ENCODE measurements around the gene CIROP.
A peak's percentile ranks its signal among the peaks of the same experiment; 100 is the strongest.

Gene CIROP

GRCh38 chr14:23124337-23124954 is 19.7 kb upstream of the CIROP start:
- TF ChIP-seq ZFX (IDR thresholded peaks at IDR 0.05), result no peak
- no peak for TF ChIP-seq CTCF (conservative IDR thresholded peaks at IDR 0.05)
- H3K27ac ChIP-seq, result no peak overlapping the region

GRCh38 chr14:23123419-23123818 is 18.6 kb upstream of the CIROP start:
- TF ChIP-seq ZFX (IDR thresholded peaks at IDR 0.05) (no peak), CTCF (conservative IDR thresholded peaks at IDR 0.05) (no peak)
- H3K27ac ChIP-seq, result 0 out of 2 replicates have a peak overlapping the region, but pooled peaks have one; percentile 4

GRCh38 chr14:23122086-23122485 is 17.3 kb upstream of the CIROP start:
- H3K27ac ChIP-seq, result no peak overlapping the region

GRCh38 chr14:23121361-23121771 is 16.6 kb upstream of the CIROP start:
- no peak overlapping the region for H3K27ac ChIP-seq

More at GRCh38 chr14:23122086-23122485, 17.3 kb upstream of the CIROP start:
- no peak for TF ChIP-seq ZFX (IDR thresholded peaks at IDR 0.05)
- TF ChIP-seq CTCF (conservative IDR thresholded peaks at IDR 0.05), result no peak

GRCh38 chr14:23120541-23121251 is 15.9 kb upstream of the CIROP start:
- TF ChIP-seq ZFX (IDR thresholded peaks at IDR 0.05) (no peak), CTCF (conservative IDR thresholded peaks at IDR 0.05) (peak; percentile 99)

More at GRCh38 chr14:23121361-23121771, 16.6 kb upstream of the CIROP start:
- no peak for TF ChIP-seq CTCF (conservative IDR thresholded peaks at IDR 0.05)
- TF ChIP-seq ZFX (IDR thresholded peaks at IDR 0.05), result no peak

GRCh38 chr14:23119363-23120327 is 14.9 kb upstream of the CIROP start:
- no peak for TF ChIP-seq ZFX (IDR thresholded peaks at IDR 0.05)
- TF ChIP-seq CTCF (conservative IDR thresholded peaks at IDR 0.05), result no peak
- H3K27ac ChIP-seq, result no peak overlapping the region

More at GRCh38 chr14:23120541-23121251, 15.9 kb upstream of the CIROP start:
- no peak overlapping the region for H3K27ac ChIP-seq
